Lower lobe of right lung (tissue), 2 donors: ENCODE data around the gene ARPC3. TPM values are rescaled to one million over a fixed set of nuclear protein-coding genes. Genes with fewer than 3 reads are reported as not detected.
"Not testable (repeated sequence)": the region's sequence is repeated elsewhere in the genome, so short reads cannot be mapped to it uniquely, and the experiment has no call there.

Experiments used
- ATAC-seq, 2 donors: fragments of 200-7000 bp; cut with Tn5 transposase; one replicate each; pipeline ENCODE4 v1.9.1; 2020 to 2022; ENCODE audit warnings: mild to moderate bottlenecking in 2 of 2, moderate library complexity in 2 of 2
- DNase-seq: peaks from one replicate; pipeline ENCODE4 v3.0.0-alpha.2; 2020
- H3K27ac ChIP-seq: fragments of 200-600 bp; one replicate; pipeline ENCODE4 v1.8.0; 2022
- H3K27me3 ChIP-seq: fragments of 200-600 bp; one replicate; pipeline ENCODE4 v1.8.0; 2022; ENCODE audit warnings: low read depth
- H3K36me3 ChIP-seq: fragments of 200-600 bp; one replicate; pipeline ENCODE4 v1.8.0; 2022; ENCODE audit warnings: mild to moderate bottlenecking
- H3K4me1 ChIP-seq: fragments of 200-600 bp; one replicate; pipeline ENCODE4 v1.8.0; 2022
- H3K4me3 ChIP-seq: fragments of 200-600 bp; one replicate; pipeline ENCODE4 v1.8.0; 2022; ENCODE audit warnings: mild to moderate bottlenecking
- H3K9me3 ChIP-seq: fragments of 200-600 bp; one replicate; pipeline ENCODE4 v1.8.0; 2022
- CTCF ChIP-seq: fragments of 200-600 bp; IDR thresholded peaks from one replicate; pipeline ENCODE4 v1.8.0; 2022; ENCODE audit warnings: antibody characterized with exemption, mild to moderate bottlenecking
- intact Hi-C: fragments of 100-400 bp; cut with DNase I; formaldehyde crosslinking; loops from one replicate; pipeline ENCODE4 v1.11.0; 2022
- total RNA-seq: library from RNA; stranded (reverse); fragmentation: NEBNext Ultra II Directional; extraction: Animal tissue kit (Norgen Biotek cat#: 25700); gene quantifications from one replicate; pipeline ENCODE4 v1.2.1, GENCODE V29; 2021
- donor health status: DM: no; HTN: yes; CAD: no; lungs with severe emphysema.

ARPC3 gene
- total RNA-seq, 1 donor from 2014 or later: 276 TPM

- TF ChIP-seq CTCF: no peak
- intact Hi-C loops: no loop called here
- no peaks in the 10 kb centered on the region for H3K36me3 ChIP-seq
- no peaks in the 10 kb centered on the region for H3K4me1 ChIP-seq
- no peak overlapping the region for H3K4me3 ChIP-seq
- DNase-seq (no peak), ATAC-seq (no peak)
- no peaks in the 10 kb centered on the region for H3K9me3 ChIP-seq
- H3K27me3 ChIP-seq: no peaks in the 10 kb centered on the region
- no peak overlapping the region for H3K27ac ChIP-seq
Observed at GRCh38 chr12:110424237-110424636, 25.9 kb downstream of the ARPC3 start.

- no peaks in the 10 kb centered on the region for H3K9me3 ChIP-seq
- no peaks in the 10 kb centered on the region for H3K4me1 ChIP-seq
- no peak overlapping the region for H3K27ac ChIP-seq
- H3K27me3 ChIP-seq: no peaks in the 10 kb centered on the region
- intact Hi-C loops: no loop called here
- no peaks in the 10 kb centered on the region for H3K36me3 ChIP-seq
- no peak overlapping the region for H3K4me3 ChIP-seq
- ATAC-seq (no peak), DNase-seq (no peak)
- no peak for TF ChIP-seq CTCF
Observed at GRCh38 chr12:110421701-110422100, 28.4 kb downstream of the ARPC3 start.

- Histone ChIP-seq H3K27ac (no peak overlapping the region), H3K4me3 (no peak overlapping the region), H3K4me1 (no peaks in the 10 kb centered on the region), H3K36me3 (no peaks in the 10 kb centered on the region), H3K27me3 (no peaks in the 10 kb centered on the region), H3K9me3 (no peaks in the 10 kb centered on the region)
- DNase-seq (no peak), ATAC-seq (no peak)
- intact Hi-C loops: no loop called here
- TF ChIP-seq CTCF: no peak
Observed at GRCh38 chr12:110421159-110421661, 28.9 kb downstream of the ARPC3 start.

- ATAC-seq, H3K9me3 ChIP-seq, H3K4me1 ChIP-seq, H3K27ac ChIP-seq, intact Hi-C loops, H3K4me3 ChIP-seq, DNase-seq, H3K27me3 ChIP-seq, H3K36me3 ChIP-seq: not testable (repeated sequence)
Observed at GRCh38 chr12:110420644-110421043, 29.5 kb downstream of the ARPC3 start.

- DNase-seq, ATAC-seq, H3K9me3 ChIP-seq, H3K27me3 ChIP-seq, H3K4me1 ChIP-seq, intact Hi-C loops, H3K36me3 ChIP-seq, H3K4me3 ChIP-seq, H3K27ac ChIP-seq: not testable (repeated sequence)
Observed at GRCh38 chr12:110417113-110417512, 33.0 kb downstream of the ARPC3 start.

GRCh38 chr12:110410086-110410485 lies 40.1 kb downstream of the ARPC3 start:
- H3K4me1 ChIP-seq, H3K27ac ChIP-seq, DNase-seq, H3K36me3 ChIP-seq, H3K4me3 ChIP-seq, ATAC-seq, H3K27me3 ChIP-seq, intact Hi-C loops, H3K9me3 ChIP-seq: not testable (repeated sequence)

- DNase-seq, ATAC-seq, H3K9me3 ChIP-seq, H3K4me3 ChIP-seq, H3K27me3 ChIP-seq, intact Hi-C loops, H3K27ac ChIP-seq: not testable (repeated sequence)
- Histone ChIP-seq H3K4me1 (peaks cover 17% of the 10 kb centered on the region), H3K36me3 (peaks cover 12% of the 10 kb centered on the region)
Observed at GRCh38 chr12:110405126-110405662, 44.9 kb downstream of the ARPC3 start.
